ENCODE data around the gene PLS1.

Gene PLS1

DNA sequence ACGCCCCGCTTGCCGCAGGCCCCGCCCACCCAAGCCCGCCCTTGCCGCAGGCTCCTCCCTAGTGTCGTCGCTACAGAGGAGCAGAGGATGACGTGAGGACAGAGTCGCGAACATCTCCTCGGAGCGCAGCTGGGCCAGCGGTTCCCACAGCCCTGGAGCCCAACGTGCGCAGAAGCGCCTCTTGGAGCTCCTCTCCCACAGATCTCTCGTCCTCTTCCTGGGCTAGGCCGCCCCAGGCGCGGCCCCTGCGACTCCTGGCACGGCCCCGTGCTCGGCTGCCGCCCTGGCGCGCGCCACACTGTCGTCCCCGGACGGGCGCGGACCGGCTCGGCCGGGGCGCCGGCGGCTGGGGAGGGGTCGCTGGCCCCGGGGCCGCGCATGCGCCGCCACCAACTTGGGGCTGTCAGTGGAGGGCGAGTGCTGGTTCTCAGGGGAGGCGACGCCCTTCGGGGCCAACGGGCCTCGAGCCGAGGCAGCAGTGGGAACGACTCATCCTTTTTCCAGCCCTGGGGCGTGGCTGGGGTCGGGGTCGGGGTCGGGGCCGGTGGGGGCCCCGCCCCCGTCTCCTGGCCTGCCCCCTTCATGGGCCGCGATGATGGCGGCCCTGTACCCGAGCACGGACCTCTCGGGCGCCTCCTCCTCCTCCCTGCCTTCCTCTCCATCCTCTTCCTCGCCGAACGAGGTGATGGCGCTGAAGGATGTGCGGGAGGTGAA is 127.9 kb downstream of the PLS1 start, which contains the start of gene TRPC1:
TRPC1 (plus strand) TSS at position 67 of the 714 bp plus-strand sequence; CDS start at position 593, 526 bp downstream.
- H3K4me3 ChIP-seq (ENCODE audit: control insufficient read depth, low read depth, low read length): peak within 1 kb of the TSS; percentile 74
- peak; percentile 79 for DNase-seq (ENCODE audit: low read depth)
- no peak for TF ChIP-seq CTCF (conservative IDR thresholded peaks at IDR 0.05; ENCODE audit: control insufficient read depth, insufficient read depth, low read depth, low read length)

- DNase-seq (ENCODE audit: low read depth): peak; percentile 43
- peak; percentile 2 for TF ChIP-seq CTCF (conservative IDR thresholded peaks at IDR 0.05; ENCODE audit: control insufficient read depth, insufficient read depth, low read depth, low read length)
- H3K4me3 ChIP-seq (ENCODE audit: control insufficient read depth, low read depth, low read length): peak overlapping the region; percentile 74
Observed at GRCh38 chr3:142724682-142725356, 128.6 kb downstream of the PLS1 start.

DNA sequence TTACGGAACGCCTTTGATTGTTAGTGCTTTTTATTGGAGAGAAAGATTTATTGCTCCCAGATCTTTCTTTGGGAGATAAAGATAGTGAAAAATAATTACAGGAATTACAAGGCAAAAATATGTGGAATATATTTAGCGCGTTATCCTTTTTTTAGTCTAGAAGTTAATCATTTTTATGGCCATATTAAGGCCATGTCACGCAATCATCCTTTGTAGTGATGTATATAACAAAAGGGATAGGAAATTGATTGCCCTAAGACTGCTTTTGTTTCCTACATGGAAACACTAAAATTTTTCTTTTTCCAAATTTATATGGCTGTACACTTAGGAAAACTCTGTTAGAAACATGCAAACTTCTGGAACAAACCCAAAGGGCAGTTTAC is 129.2 kb downstream of the PLS1 start:
- no peak for TF ChIP-seq CTCF (conservative IDR thresholded peaks at IDR 0.05; ENCODE audit: control insufficient read depth, insufficient read depth, low read depth, low read length)
- DNase-seq (ENCODE audit: low read depth): no peak
- peak overlapping the region; percentile 74 for H3K4me3 ChIP-seq (ENCODE audit: control insufficient read depth, low read depth, low read length)

DNA sequence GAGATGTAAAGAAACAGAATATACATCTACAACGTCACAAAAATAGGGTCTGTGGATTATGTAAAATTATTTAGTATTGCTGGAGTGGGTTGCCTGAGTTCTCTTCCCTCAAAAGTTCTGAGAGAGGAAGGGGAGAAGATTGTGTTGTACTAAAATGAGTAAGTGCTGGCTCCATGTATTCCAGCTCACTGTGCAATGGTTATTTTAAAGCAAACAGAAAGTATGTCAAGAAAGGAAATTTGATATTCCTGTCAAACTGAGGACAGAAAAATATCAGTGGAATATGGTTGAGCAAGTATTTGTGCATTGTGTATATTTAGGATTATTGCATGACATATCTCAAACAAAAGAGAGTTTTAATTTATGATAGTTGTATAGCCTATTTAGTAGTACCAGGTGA is 129.8 kb downstream of the PLS1 start:
- no peak overlapping the region for H3K4me3 ChIP-seq (ENCODE audit: control insufficient read depth, low read depth, low read length)
- no peak for TF ChIP-seq CTCF (conservative IDR thresholded peaks at IDR 0.05; ENCODE audit: control insufficient read depth, insufficient read depth, low read depth, low read length)

DNA sequence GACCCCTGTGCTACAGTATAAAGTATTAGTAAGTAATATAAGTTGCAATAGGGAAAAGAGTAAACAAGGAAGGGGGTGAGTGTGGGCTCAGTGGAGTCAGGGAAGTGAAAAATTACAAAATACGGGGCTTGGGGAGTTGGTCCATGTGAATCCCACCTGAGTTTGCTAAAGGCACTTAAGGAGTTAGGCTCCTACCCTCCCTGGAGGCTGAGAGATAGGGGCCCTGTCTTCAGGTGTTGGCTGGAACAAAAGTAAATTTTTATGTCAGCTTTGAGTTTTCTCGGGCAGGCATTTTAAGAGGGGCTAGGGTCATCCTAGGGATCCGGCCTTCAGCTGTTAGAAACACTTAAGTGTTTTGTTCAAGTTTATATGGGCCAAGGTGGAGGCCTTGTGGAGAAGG is 135.9 kb downstream of the PLS1 start:
- DNase-seq (ENCODE audit: low read depth): no peak
- H3K4me3 ChIP-seq (ENCODE audit: control insufficient read depth, low read depth, low read length): no peak overlapping the region
- TF ChIP-seq CTCF (conservative IDR thresholded peaks at IDR 0.05; ENCODE audit: control insufficient read depth, insufficient read depth, low read depth, low read length): no peak

More for the DNA sequence above, 129.8 kb downstream of the PLS1 start:
- no peak for DNase-seq (ENCODE audit: low read depth)

DNA sequence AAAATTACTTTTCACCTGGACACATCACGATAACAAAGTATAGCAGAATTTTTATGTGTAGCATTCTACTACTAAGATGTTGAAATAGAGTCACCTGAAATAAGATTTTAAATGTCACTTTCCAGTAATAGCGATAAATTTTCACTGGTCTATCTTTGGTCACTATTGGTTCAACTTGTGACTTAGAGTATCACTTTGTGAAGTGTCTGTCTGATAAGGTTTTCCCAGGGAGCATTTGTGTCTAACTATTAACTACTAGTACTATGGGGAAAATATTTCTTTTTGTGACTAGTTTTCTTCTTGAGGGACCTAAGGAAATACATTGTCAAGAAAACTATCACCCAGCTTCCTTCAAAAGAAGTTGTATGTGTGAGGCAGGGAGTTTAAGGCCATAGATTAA is 138.6 kb downstream of the PLS1 start:
- H3K4me3 ChIP-seq (ENCODE audit: control insufficient read depth, low read depth, low read length): no peak overlapping the region
- DNase-seq (ENCODE audit: low read depth): no peak
- no peak for TF ChIP-seq CTCF (conservative IDR thresholded peaks at IDR 0.05; ENCODE audit: control insufficient read depth, insufficient read depth, low read depth, low read length)
